ENCODE measurements around the gene DNAJC1. TPM values are rescaled to one million over a fixed set of nuclear protein-coding genes. Genes with fewer than 3 reads are reported as not detected.
"Not testable (repeated sequence)": the region's sequence is repeated elsewhere in the genome, so short reads cannot be mapped to it uniquely, and the experiment has no call there.

DNAJC1 gene
- total RNA-seq, 3 donors from 2014 or later (not counting 1 experiment from before 2014, with no cell fraction given) = 38.4 to 63.7 (median 50.6) TPM

DNA sequence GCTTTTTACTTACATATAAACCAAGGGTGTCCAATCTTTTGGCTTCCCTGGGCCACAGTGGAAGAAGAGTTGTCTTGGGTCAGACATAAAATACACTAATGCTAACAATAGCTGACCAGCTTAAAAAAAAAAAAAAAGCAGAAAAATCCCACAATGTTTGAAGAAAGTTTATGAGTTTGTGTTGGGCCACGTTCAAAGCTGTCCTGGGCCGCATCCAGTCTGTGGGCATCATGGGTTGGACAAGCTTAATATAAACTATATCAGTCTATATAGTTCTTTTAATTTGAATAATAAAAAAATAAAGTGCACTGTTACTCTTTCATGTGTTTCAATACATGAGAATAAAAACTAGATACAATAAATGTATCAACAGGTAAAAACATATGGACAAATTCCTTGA, 179.9 kb downstream of the DNAJC1 start:
- H3K4me1 ChIP-seq (ENCODE audit: control insufficient read depth, insufficient read depth, low read length) = no peaks in the 10 kb centered on the region
- Mint-ChIP-seq H3K27ac (no peak overlapping the region), H3K27me3 (ENCODE audit: low read depth in 2 of 2) (no peaks in the 10 kb centered on the region), H3K4me3 (no peak overlapping the region), H3K4me1 (peaks cover 6 to 13% of the 10 kb centered on the region in 2 donors), H3K9me3 (peaks cover 5 to 13% of the 10 kb centered on the region in 2 donors), H3K36me3 (peaks cover 21% of the 10 kb centered on the region)
- H3K9me3 ChIP-seq (ENCODE audit: control insufficient read depth, insufficient read depth, low read length) = peaks cover 13% of the 10 kb centered on the region
- WGBS (ENCODE audit: insufficient coverage) = no CpG with 5 or more reads among the region's 2 CpGs
- DNase-seq (no peak), ATAC-seq (no peak)
- no peak overlapping the region for H3K27ac ChIP-seq (ENCODE audit: low read length)
- no peak for TF ChIP-seq CTCF (IDR thresholded peaks at IDR 0.05)
- no peak overlapping the region for H3K4me3 ChIP-seq (ENCODE audit: low read length)
- H3K27me3 ChIP-seq (ENCODE audit: control insufficient read depth, insufficient read depth, low read length) = no peaks in the 10 kb centered on the region
- intact Hi-C loops (cut with micrococcal nuclease) = no loop called here
- H3K36me3 ChIP-seq (ENCODE audit: control insufficient read depth, insufficient read depth, low read length) = no peaks in the 10 kb centered on the region

GRCh38 chr10:21822273-21822672, 181.3 kb downstream of the DNAJC1 start:
- peaks cover 10% of the 10 kb centered on the region for H3K36me3 Mint-ChIP-seq
- H3K4me1 Mint-ChIP-seq = peaks cover 9 to 13% of the 10 kb centered on the region in 2 donors
- H3K4me3 ChIP-seq (ENCODE audit: low read length); H3K27ac Mint-ChIP-seq; H3K27me3 ChIP-seq (ENCODE audit: control insufficient read depth, insufficient read depth, low read length); H3K4me1 ChIP-seq (ENCODE audit: control insufficient read depth, insufficient read depth, low read length); DNase-seq; H3K4me3 Mint-ChIP-seq; H3K27me3 Mint-ChIP-seq (ENCODE audit: low read depth in 2 of 2); H3K36me3 ChIP-seq (ENCODE audit: control insufficient read depth, insufficient read depth, low read length); intact Hi-C loops (cut with micrococcal nuclease); H3K27ac ChIP-seq (ENCODE audit: low read length); ATAC-seq: not testable (repeated sequence)
- peaks cover 5 to 13% of the 10 kb centered on the region in 2 donors for H3K9me3 Mint-ChIP-seq
- WGBS (ENCODE audit: insufficient coverage) = 100% methylated on average over 1 of the region's 6 CpGs
- H3K9me3 ChIP-seq (ENCODE audit: control insufficient read depth, insufficient read depth, low read length) = peaks cover 10% of the 10 kb centered on the region

- Mint-ChIP-seq H3K27ac (no peak overlapping the region), H3K4me1 (peaks cover 9 to 13% of the 10 kb centered on the region in 2 donors), H3K36me3 (no peaks in the 10 kb centered on the region), H3K27me3 (ENCODE audit: low read depth in 2 of 2) (no peaks in the 10 kb centered on the region), H3K9me3 (peaks cover 0 to 4% of the 10 kb centered on the region in 2 donors), H3K4me3 (no peak overlapping the region)
- intact Hi-C loops (cut with micrococcal nuclease) = no loop called here
- Histone ChIP-seq H3K36me3 (ENCODE audit: control insufficient read depth, insufficient read depth, low read length) (no peaks in the 10 kb centered on the region), H3K9me3 (ENCODE audit: control insufficient read depth, insufficient read depth, low read length) (peaks cover 3% of the 10 kb centered on the region), H3K27ac (ENCODE audit: low read length) (no peak overlapping the region), H3K4me3 (ENCODE audit: low read length) (no peak overlapping the region), H3K27me3 (ENCODE audit: control insufficient read depth, insufficient read depth, low read length) (no peaks in the 10 kb centered on the region), H3K4me1 (ENCODE audit: control insufficient read depth, insufficient read depth, low read length) (no peaks in the 10 kb centered on the region)
- ATAC-seq (no peak), DNase-seq (no peak)
- TF ChIP-seq CTCF (IDR thresholded peaks at IDR 0.05) = no peak
- WGBS (ENCODE audit: insufficient coverage) = 90% methylated on average over 1 of the region's 1 CpG
Measured at GRCh38 chr10:21820952-21821351, 182.6 kb downstream of the DNAJC1 start.

DNA sequence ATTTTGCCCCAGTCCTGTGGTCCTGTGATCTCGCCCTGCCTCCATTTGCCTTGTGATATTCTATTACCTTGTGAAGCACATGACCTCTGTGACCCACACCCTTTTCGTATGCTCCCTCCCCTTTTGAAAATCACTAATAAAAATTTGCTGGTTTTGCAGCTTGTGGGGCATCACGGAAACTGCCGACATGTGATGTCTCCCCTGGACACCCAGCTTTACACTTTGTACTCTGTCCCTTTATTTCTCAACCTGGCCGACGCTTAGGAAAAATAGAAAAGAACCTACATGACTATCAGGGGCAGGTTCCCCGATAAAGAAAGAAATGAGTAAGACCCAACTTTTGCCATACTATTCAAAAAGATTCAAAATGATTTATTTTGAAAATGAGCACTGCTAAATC, 185.1 kb downstream of the DNAJC1 start:
- H3K36me3 ChIP-seq (ENCODE audit: control insufficient read depth, insufficient read depth, low read length); H3K4me3 Mint-ChIP-seq; ATAC-seq; H3K36me3 Mint-ChIP-seq; DNase-seq; H3K27ac ChIP-seq (ENCODE audit: low read length); H3K4me1 Mint-ChIP-seq; H3K27ac Mint-ChIP-seq; intact Hi-C loops (cut with micrococcal nuclease); H3K4me3 ChIP-seq (ENCODE audit: low read length); H3K27me3 Mint-ChIP-seq (ENCODE audit: low read depth in 2 of 2); H3K27me3 ChIP-seq (ENCODE audit: control insufficient read depth, insufficient read depth, low read length); H3K9me3 Mint-ChIP-seq; H3K9me3 ChIP-seq (ENCODE audit: control insufficient read depth, insufficient read depth, low read length); H3K4me1 ChIP-seq (ENCODE audit: control insufficient read depth, insufficient read depth, low read length): not testable (repeated sequence)
- 95% methylated on average over 7 of the region's 7 CpGs for WGBS (ENCODE audit: insufficient coverage)

Data from natural killer cell (primary cell).